Heart right ventricle (tissue), 16 donors: ENCODE data around the gene FBXO8. TPM values are rescaled to one million over a fixed set of nuclear protein-coding genes. Genes with fewer than 3 reads are reported as not detected.

ENCODE experiments used
- ATAC-seq, 8 donors: fragments of 200-7000 bp; cut with Tn5 transposase; one replicate each; pipeline ENCODE4 v1.9.1; 2020; ENCODE audit warnings: mild to moderate bottlenecking in 8 of 8, moderate library complexity in 8 of 8, moderate number of reproducible peaks in 1 of 8
- DNase-seq, 2 donors: peaks; one replicate each; pipeline ENCODE4 v3.0.0-alpha.2; 2020
- H3K27ac ChIP-seq, 10 donors: fragments of 200-600 bp; sonication (generic) in 2 of 10; one replicate each; pipeline versions ENCODE4 v1.5.0 to v1.8.0; 2020 to 2022; ENCODE audit warnings: mild to moderate bottlenecking in 3 of 10
- H3K27me3 ChIP-seq, 7 donors: fragments of 200-600 bp; one replicate each; pipeline ENCODE4 v1.8.0; 2021 to 2022; ENCODE audit warnings: mild to moderate bottlenecking in 2 of 7
- H3K36me3 ChIP-seq, 9 donors: fragments of 200-600 bp; sonication (generic) in 1 of 9; one replicate each; pipeline versions ENCODE4 v1.5.0 to v1.8.0; 2020 to 2022; ENCODE audit warnings: mild to moderate bottlenecking in 2 of 9
- H3K4me1 ChIP-seq, 9 donors: fragments of 200-600 bp; sonication (generic) in 1 of 9; one replicate each; pipeline versions ENCODE4 v1.5.0 to v1.8.0; 2020 to 2022; ENCODE audit warnings: mild to moderate bottlenecking in 4 of 9
- H3K4me3 ChIP-seq, 10 donors: fragments of 200-600 bp; sonication (generic) in 2 of 10; one replicate each; pipeline versions ENCODE4 v1.5.0 to v1.8.0; 2020 to 2022; ENCODE audit warnings: mild to moderate bottlenecking in 7 of 10, moderate library complexity in 2 of 10
- H3K9me3 ChIP-seq, 11 donors: fragments of 200-600 bp in 10 of 11; sonication (generic) in 2 of 11; one replicate each; pipeline versions ENCODE4 v1.5.0 to v1.8.0; 2013 to 2022; ENCODE audit warnings: mild to moderate bottlenecking in 2 of 11, control low read depth in 1 of 11, moderate library complexity in 1 of 11
- whole genome bisulfite sequencing, 2 donors: extraction: QIAGEN DNeasy Blood & Tissue Kit; methylation state at CpG; one replicate each; pipeline ENCODE4 v1.1.7; 2013; ENCODE audit warnings: inconsistent platforms in 1 of 2; 5-methylcytosine and 5-hydroxymethylcytosine counted together
- intact Hi-C, 10 donors: fragments of 100-400 bp; cut with DNase I; formaldehyde crosslinking; loops; one replicate each; pipeline versions ENCODE4 v1.11.1 to v1.14.2; 2022
- polyA plus RNA-seq, 2 donors: library from polyadenylated mRNA; stranded (reverse); fragments of 200-250 nt; gene quantifications; one replicate each; pipeline ENCODE4 v1.2.3, GENCODE V29; 2013
- total RNA-seq, 10 donors: library from RNA; stranded (reverse); fragmentation: NEBNext Ultra II Directional in 3 of 10; extraction: Animal tissue kit (Norgen Biotek cat#: 25700) in 3 of 10; gene quantifications; one replicate each; pipeline versions ENCODE4 v1.2.1 to v1.2.4, GENCODE V29; 2021 to 2023
- TF ChIP-seq, protein P1 (sequence below), 9 donors: fragments of 200-600 bp; sonication (generic) in 2 of 9; IDR thresholded peaks; one replicate each; pipeline versions ENCODE4 v1.5.0 to v1.8.0; 2021 to 2022; ENCODE audit warnings: antibody characterized with exemption in 9 of 9, mild to moderate bottlenecking in 5 of 9, moderate library complexity in 1 of 9
- donor health status: Arrhythmogenic right ventricular cardiomyopathy.
- donor health status: ischemic (EF 13 %, LVEDD 7.1; RV severe dilation, severe dysfunction).
- donor health status: healthy with polysubstance abuse.
- donor health status: DM: no; HTN: yes; CAD: no.
- donor health status: DM: no; HTN: no; CAD: no.
- donor health status: ischemic (EF 25% LVEDD 6.9; RV normal size, moderate dysfunction).
- donor health status: ischemic (EF 25% LVEDD 5.7; RV mildly dilated, moderate dysfunction).
- donor health status: healthy.
- donor health status: DM: yes; HTN: yes; CAD: no.
- donor health status: Ischemic cardiomyopathy.
- donor health status: ischemic (EF 35%, LVEDD 5.7; RV mildly dilated, moderate dysfunction).
- donor health status: nonischemic (EF 11% LVEDD 7.7; RV severe dilation, severe dysfunction).
- donor health status: DM: yes; HTN: yes; CAD: no.
- donor health status: PGD.
- donor health status: ischemic (EF 29% LVEDD 5.4; RV normal size, mild dysfunction).
- donor health status: nonischemic (EF 23%, LVEDD 6.1; RV moderate dilation, normal function).

Gene FBXO8
- total and polyA plus RNA-seq, 12 donors, result 18.3 to 40.0 (median 27.4) TPM

DNA sequence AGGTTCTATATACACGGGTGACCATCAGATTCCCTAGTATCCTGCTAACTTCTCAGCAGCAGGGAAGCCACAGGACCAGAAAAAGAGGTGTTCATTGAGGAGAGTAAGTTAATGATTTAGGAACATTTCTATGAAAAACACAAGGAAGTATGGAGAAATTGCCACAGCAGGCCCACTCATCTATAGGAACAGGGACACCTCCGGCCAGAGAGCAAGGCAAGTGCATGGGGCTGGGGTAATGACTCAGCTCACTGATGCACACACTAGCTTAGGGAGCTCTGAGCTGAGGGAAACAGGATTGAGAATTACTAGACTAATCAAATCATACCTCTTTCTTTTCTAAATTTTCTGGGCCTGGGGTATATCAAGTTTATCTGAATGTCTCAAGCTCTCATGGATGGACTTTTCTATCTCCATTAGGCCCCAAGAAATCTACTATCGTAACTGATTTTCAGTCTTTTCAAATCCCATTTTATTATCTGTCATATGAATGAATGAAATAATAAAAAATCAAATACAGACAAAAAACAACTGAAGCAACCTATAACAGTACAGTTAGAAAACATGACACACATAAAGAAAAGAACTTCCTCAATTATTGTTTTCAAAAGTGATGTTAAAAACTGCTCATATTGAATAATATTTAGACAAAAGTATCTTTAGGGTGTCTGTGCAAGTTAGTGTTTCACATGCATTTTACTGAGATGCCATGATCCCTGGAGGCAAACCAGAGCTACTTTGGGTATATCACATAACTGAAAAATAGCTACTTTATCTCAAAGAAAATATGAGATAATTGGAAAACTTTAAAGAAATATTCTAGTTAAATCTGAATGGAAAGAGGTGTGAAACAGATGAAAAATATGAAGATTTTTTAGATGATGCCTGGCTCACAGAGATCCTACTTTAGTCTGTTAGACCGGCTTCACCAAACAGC, 89.8 kb downstream of the FBXO8 start:
- Histone ChIP-seq H3K36me3 (no peaks in the 10 kb centered on the region), H3K27ac (no peak overlapping the region), H3K27me3 (peaks cover 0 to 5% (median 0%) of the 10 kb centered on the region in 7 donors), H3K9me3 (no peaks in the 10 kb centered on the region), H3K4me3 (no peak overlapping the region), H3K4me1 (no peaks in the 10 kb centered on the region)
- WGBS, 2 donors, result 85 to 90% methylated on average over 4 of the region's 4 CpGs
- TF ChIP-seq, protein P1, sequence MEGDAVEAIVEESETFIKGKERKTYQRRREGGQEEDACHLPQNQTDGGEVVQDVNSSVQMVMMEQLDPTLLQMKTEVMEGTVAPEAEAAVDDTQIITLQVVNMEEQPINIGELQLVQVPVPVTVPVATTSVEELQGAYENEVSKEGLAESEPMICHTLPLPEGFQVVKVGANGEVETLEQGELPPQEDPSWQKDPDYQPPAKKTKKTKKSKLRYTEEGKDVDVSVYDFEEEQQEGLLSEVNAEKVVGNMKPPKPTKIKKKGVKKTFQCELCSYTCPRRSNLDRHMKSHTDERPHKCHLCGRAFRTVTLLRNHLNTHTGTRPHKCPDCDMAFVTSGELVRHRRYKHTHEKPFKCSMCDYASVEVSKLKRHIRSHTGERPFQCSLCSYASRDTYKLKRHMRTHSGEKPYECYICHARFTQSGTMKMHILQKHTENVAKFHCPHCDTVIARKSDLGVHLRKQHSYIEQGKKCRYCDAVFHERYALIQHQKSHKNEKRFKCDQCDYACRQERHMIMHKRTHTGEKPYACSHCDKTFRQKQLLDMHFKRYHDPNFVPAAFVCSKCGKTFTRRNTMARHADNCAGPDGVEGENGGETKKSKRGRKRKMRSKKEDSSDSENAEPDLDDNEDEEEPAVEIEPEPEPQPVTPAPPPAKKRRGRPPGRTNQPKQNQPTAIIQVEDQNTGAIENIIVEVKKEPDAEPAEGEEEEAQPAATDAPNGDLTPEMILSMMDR (IDR thresholded peaks at IDR 0.05), result no peak
- ATAC-seq (no peak), DNase-seq (no peak)
- intact Hi-C loops, result no loop called here

DNA sequence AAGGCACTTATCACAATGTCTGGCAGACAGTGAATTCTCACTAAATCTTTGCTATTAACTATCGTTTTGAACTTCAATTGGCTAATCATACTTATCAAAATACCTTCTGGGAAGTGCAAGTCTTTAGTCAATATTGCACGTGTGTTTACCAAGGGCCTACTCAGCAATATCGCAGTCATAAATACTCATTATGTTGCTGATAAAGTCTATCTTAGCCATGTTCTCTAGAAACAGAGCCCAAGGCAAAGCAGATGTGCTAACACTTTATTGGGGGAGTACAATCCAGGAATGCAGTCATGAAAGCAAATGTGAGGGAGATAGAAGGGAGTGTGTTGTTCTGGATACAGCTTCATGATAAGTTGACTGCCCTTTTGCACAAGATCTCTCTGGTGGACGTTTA, 90.5 kb downstream of the FBXO8 start:
- ATAC-seq (no peak), DNase-seq (no peak)
- Histone ChIP-seq H3K27me3 (no peaks in the 10 kb centered on the region), H3K9me3 (no peaks in the 10 kb centered on the region), H3K4me3 (no peak overlapping the region), H3K36me3 (no peaks in the 10 kb centered on the region), H3K4me1 (no peaks in the 10 kb centered on the region), H3K27ac (no peak overlapping the region)
- 68 to 75% methylated on average over 4 of the region's 4 CpGs for WGBS, 2 donors
- TF ChIP-seq, protein P1 (IDR thresholded peaks at IDR 0.05), result no peak
- intact Hi-C loops, result no loop called here

DNA sequence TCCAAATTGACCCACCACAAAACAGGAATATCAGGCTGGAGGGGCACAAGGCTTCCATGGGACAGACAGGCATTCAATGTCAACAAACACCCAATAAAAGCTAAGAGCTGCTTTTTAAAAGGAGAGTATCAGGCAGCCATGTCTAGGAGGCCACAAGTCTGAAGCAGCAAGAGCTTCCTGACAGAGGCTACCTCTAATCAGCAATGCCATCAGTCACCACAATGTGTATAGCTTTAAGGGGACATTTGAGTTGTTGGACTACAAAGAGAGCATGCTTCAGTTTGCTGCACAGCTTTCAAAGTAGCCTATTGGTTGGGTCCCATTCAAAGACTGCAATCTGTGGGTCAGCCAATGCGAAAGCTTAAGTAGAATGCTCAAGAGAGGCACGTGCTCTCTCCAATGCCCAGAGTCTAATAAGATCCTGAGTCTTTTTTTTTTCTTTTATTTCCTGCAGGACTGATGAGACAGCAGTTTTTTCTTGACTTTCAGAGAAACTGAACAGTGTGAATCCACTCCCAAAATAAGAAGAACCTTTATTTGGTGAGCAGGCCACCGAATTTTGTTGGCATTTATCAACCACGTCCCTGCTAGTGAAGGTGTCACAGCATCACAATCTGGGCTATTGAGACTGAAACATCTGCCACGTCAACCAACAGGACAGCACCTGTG, 92.5 kb downstream of the FBXO8 start:
- no peaks in the 10 kb centered on the region for H3K9me3 ChIP-seq
- no peaks in the 10 kb centered on the region for H3K4me1 ChIP-seq
- 85 to 87% methylated on average over 5 of the region's 5 CpGs for WGBS, 2 donors
- DNase-seq (no peak), ATAC-seq (no peak)
- H3K4me3 ChIP-seq, result no peak overlapping the region
- peaks cover 0 to under 1% (median 0%) of the 10 kb centered on the region in 7 donors for H3K27me3 ChIP-seq
- intact Hi-C loops, result no loop called here
- TF ChIP-seq, protein P1 (IDR thresholded peaks at IDR 0.05), result no peak
- H3K36me3 ChIP-seq, result no peaks in the 10 kb centered on the region
- no peak overlapping the region for H3K27ac ChIP-seq

DNA sequence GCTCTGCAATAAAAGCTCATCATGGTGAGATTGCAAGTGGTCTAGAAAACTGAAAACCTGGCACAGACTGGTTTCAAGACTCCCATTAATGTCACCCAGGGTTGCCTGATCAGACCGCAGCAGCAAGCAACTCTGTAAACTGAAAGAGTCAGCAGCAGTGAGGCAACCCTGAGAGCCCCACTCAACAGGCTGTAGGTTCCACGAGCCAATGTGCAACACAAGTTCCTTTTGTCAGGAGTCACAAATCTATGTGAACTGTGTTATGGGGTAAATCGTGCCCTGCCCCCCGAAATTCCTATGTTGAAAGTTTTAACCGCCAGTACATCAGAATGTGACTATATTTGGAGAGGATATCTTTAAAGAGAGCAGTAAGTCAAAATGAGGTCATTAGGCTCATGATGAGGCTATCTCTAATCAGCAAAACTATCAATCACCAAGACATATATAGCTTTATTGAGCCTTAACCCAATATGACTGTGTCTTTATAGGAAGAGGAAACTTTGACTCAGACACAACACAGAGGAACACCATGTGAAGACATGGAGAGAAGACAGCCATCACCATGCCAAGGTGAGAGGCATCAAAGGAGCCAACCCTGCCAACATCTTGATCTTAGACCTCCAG, 94.0 kb downstream of the FBXO8 start:
- Histone ChIP-seq H3K4me3 (no peak overlapping the region), H3K36me3 (no peaks in the 10 kb centered on the region), H3K4me1 (no peaks in the 10 kb centered on the region), H3K9me3 (no peaks in the 10 kb centered on the region), H3K27me3 (peaks cover 0 to 4% (median 0%) of the 10 kb centered on the region in 7 donors), H3K27ac (no peak overlapping the region)
- 70 to 77% methylated on average over 5 of the region's 5 CpGs for WGBS, 2 donors
- TF ChIP-seq, protein P1 (IDR thresholded peaks at IDR 0.05), result no peak
- DNase-seq (no peak), ATAC-seq (no peak)
- intact Hi-C loops, result no loop called here
